ENCODE measurements around the gene NTHL1.

- TF ChIP-seq CTCF (conservative IDR thresholded peaks at IDR 0.05; ENCODE audit: low read depth, low read length) (no peak), EZH2 (IDR thresholded peaks at IDR 0.05; ENCODE audit: borderline replicate concordance, low read depth, low read length, poor library complexity, severe bottlenecking) (no peak)
Measured at GRCh38 chr16:2038382-2039231, 9.0 kb downstream of the NTHL1 start.
